ENCODE data around the gene PRG3.

The PRG3 gene

DNA sequence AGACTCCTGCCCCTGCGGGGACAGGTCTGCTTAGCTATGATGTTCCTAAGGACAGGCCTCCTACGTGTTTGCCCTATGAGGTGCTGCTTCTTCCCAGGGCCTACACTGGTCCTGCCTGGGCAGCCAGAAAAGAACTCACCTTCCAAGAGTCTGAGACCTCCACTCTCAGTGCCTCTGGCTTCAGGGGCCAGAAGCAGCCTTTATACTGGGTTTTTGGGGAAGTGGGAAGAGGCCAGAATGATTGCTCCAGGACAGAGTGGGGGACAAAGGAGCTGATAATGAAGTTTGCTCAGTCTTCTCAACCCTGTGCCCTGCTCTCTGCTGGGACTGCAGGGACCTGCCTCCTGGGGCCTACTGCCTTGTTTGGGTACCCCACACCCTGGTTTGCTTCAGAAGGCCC is at the start of gene PRG3:
PRG3 (minus strand) TSS at position 176 of the 400 bp plus-strand sequence. CDS start 442 bp downstream, outside the sequence.
- DNase-seq = no peak

DNA sequence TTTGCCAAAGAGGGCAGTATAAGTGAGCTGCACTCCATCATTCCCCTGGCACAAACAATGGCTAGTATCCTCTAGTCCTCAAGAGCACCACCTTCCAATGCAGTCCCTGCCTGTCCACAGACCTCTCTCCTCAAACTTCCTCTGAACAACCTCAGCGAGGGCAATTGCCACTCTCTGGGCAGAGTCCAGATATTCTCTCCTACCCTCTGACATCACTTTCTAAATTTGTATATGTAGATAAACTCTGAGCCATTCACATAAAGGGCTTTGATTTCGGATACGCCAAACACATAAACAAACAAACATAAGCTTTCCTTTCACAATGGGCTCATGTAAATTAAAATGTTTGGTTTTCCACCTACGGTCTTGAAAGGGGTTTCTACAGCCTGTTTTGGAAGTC is 49.0 kb upstream of the PRG3 start:
- no peak for DNase-seq

DNA sequence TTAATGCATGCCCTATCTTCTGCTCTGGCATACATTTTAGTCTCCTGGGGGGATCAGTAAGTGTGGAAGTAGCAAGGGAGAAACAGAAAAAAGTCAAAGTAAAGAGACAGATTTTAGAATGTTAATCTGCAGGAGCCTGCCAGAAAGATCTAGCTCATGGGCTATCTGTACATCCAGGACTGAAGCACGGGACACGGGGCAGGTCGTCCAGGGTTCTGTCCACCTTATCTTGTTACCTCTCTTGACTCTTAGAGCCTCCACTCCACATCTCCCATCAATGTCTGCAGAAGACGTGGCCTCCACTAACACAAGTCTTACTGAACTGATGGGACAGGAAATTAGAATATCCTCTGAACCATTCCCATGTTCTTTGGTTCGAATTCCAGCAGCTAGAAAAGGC is 47.7 kb upstream of the PRG3 start:
- DNase-seq = no peak

GRCh38 chr11:57427727-57428082 is 46.8 kb upstream of the PRG3 start:
- DNase-seq = no peak

GRCh38 chr11:57426929-57427726 is 46.2 kb upstream of the PRG3 start, which contains the start of gene SLC43A3:
Gene SLC43A3, minus strand, starts transcription at chr11:57427121. Its CDS starts 949 bp downstream, at chr11:57426172.
- peak; percentile 50 for DNase-seq

DNA sequence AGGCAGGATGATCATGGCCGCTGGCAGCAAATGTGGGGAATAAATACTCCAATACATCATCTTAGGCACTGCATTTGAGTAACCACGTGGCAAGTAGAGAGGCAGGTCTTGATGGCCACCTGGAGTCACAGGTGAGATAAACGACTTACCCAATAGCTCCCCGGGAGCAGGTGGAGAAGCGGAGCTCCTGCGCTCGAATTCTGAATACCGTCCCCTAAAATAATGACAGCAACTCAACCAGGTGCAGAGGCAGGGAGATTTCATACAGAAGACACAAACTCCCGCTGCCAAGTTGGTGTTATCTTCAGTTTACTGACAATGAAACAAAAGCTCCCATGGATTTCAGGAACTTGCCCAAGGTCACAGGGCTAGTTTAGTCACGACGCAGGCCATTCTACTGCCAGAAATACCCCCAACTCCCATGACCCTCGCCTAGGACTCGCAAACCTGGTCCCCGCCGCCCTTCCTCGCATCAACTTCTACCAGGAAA is 45.5 kb upstream of the PRG3 start:
- DNase-seq = no peak

DNA sequence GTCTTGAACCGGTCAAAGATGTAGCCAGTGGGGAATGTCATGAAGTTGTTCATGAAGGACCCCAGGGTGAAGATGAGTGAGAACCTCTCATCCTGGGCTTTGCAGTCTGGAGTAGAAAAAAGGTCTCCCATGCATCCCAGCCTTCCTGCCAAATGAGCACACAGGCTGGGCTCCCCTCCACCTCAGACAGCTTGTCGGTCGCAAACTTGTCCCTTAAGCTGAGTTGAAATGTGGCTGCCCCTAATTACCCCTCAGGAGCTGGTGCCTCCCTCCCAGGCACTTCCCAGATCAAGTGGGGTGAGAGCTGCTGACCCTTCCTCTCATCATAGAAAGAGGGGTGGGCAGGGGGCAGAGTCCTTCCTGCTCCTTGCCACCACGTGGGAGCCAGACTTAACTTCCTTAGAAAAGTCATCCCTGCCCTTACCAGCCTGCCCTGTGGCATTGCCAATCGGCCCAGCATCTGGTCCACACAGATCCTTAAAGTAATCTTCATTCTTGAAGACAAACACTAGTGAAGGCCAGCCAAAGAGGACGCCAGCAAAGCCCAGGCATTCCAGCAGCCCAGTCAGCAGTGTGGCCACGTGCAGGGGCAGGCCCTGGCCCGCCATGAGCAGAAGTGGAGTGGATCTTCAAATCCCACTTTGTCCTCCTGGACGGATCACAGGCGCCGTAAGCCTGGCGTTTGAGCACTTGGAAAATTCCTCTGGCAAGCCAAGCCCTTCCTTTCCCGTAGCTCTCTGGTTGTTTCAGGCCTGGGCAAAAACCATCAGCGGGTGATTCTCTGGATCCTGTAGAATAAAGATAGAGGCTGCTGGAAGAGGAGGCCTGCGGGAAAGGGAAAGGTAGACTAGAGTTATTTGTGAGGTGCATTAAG is 44.9 kb upstream of the PRG3 start:
- DNase-seq = no peak

- DNase-seq = no peak
Measured at GRCh38 chr11:57424792-57425564, 44.0 kb upstream of the PRG3 start.

- DNase-seq = no peak
Measured at GRCh38 chr11:57424137-57424791, 43.3 kb upstream of the PRG3 start.

DNA sequence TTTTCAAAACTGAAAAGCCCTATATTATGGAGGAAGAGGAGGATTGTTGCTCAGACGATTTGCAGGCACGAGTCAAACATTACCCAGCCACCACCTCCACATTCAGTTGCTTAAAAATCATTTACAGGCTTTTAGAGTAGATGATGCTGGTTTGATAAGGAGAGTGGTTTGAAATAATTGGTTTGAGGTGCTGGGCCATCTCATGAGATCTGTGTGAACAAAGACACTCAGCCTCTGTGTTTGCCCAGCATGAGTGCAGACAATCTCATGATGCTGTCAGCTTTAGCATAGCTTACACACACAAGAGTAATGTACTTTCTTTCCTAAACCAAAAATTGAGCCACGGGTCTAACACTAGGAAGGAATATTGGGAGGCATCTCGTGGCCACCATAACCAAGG is 41.7 kb upstream of the PRG3 start:
- DNase-seq = peak; percentile 54

DNA sequence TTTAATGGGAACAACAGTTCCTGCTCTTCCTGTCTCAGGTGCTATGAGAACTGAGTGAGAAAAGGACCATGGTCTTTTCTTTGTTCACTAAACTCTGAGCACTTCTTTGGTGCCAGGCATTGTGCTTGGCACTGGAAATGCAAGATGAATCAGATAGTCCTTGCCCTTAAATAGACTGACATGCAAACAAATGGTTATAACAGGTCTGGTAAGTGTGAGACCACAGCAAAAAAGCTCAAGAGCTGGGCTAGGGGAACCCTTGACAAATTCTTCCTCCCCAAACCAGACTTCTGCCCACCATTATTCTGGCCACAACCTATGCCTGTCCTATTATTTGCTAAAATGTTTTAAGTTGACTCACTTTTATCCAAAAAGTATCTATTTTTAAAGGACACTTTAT is 40.9 kb upstream of the PRG3 start:
- DNase-seq = no peak

DNA sequence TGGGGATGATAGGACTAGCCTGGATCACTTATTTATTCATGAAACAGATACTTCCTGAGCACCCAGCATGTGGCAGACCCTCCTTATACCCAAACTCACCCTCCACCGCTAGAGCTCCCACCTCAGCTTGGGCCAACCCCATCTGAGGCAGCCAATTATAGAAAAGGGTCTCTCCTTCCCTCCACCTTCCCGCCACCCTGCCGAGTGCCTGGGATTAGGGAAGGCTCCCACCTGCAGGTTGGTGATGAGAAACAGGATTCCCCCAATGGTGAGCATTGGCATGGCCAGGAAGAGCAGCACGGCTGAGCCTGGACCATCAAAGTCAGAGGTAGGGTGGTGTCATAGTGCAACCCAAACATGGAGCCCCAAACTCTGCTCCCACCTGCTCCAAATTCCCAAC is 40.1 kb upstream of the PRG3 start:
- no peak for DNase-seq

DNA sequence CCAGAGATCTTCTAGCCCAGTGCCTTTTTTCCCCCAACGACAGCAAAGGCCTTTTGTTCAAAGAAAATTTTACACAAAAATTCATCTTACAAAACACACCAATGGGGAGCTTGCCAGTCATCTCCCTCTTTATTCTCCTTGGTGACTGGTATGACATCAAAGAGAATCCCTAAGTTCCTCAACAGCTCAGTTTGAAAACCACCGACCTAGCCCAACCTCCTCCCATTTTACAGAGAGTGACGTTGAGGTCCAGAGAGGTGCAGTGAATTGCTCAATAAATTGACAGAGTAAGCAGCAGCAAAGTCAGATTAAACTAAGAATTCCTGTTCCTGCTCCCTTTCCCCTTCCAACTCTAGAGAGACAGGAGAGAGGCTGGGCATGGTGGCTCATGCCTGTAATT is 38.2 kb upstream of the PRG3 start:
- DNase-seq = no peak

GRCh38 chr11:57418131-57418530 is 37.2 kb upstream of the PRG3 start:
- no peak for DNase-seq

DNA sequence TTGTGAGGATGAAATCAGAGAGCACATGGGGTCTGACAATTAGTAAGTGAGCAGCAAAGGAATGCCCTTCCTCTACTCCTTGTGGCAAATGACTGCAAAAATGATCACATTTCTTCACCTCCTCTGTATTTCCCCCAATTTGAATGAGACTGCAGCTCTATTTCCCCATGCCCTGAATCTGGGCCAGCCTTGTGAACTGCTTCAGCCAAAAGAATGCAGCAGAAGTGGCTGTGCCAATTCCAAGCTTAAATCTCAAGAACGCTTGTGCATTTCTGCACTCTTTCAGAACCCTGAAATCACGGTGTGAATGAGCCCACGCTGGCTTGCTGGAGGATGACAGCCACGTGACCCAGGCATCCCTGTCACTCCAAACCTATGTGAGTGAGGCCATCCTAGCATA is 36.1 kb upstream of the PRG3 start:
- DNase-seq = no peak

DNA sequence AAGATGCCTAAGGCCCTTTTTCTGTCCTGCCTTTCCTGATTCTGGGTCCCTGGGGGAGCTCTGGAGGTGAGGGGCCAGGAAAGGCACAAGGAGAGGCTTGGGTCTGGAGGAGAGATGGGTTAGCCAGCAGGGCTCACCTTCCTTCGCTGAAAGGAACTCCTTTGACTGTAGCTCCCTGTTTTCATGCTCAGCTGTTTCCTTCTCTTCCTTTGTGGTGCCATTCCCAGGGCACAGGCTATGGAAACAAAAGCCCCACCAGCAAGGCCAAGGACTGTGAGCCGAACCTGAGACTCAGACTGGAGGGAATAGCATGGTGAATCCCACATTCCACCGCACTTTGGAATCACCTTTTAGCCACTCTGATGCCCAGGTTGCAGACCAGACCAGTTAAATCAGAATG is 35.5 kb upstream of the PRG3 start:
- no peak for DNase-seq

GRCh38 chr11:57414612-57415212 is 33.8 kb upstream of the PRG3 start:
- no peak for DNase-seq

DNA sequence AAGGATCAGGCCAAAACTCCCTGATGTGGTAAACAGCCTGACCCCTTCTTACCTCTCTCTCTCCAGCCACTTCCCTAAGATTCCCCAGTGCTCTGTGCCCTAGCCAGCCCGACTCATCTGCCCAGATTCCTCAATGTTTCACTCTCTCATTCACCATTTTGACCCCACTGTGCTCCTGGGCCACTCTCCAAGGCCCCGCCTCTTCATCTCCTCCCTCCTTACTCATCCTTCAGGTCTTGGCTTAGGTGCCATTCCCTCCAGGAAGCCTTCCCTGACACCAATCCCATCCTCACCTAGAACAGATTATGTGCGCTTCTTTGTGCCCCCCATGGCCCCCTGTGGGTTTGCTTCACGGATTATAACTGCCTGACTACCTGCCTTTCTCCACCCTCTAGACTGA is 32.7 kb upstream of the PRG3 start:
- no peak for DNase-seq

DNA sequence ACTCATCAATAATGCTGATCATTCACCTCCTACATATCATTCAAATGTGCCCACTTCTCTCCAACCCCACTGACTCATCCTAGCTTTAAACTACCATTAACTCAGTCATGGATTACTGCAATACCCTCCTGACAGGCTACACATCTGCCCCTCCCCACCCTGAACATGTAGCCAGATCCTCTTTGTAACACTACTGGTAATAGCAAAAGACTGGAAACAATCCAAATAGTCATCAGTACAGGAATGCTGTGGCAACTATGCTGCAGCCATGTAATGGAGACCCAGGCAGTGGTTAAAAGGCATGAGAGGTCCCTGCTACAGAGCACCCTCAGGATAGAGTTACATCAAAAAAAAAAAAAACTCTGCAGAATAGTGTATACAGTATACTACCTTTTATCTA is 29.3 kb upstream of the PRG3 start:
- no peak for DNase-seq

- no peak for DNase-seq
Measured at GRCh38 chr11:57409321-57410100, 28.6 kb upstream of the PRG3 start.

DNA sequence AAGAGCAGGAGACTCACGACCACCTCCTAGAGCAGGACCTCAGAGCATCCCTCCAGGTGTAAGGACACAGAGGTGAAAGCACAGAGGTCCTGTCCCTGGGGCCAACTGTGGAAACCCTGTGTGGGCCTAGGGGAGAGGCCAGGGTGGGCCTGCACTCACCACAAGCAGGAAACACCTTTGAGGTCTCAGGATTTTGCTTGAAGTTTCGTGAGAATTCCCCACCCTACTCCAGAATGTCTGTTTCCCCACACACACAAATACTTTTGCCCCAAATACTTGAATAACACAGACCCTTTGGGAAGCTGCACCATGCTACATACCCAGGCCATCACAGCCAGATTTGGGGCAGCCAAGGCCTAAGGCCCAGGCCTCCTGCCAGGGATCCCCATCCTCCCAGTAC is 27.8 kb upstream of the PRG3 start:
- DNase-seq = no peak
